Fibroblast of lung (primary cell): ENCODE data around the gene PPP1R16B. TPM values are rescaled to one million over a fixed set of nuclear protein-coding genes. Genes with fewer than 3 reads are reported as not detected.
A peak's percentile ranks its signal among the peaks of the same experiment; 100 is the strongest.

Experiments used
- DNase-seq, 2 donors: peaks; one replicate each; pipeline versions ENCODE4 v3.0.0 to v3.0.0-alpha.2; 2010; ENCODE audit warnings: low read depth in 2 of 2
- H2AFZ ChIP-seq: 2 replicates; pipeline ENCODE4 v1.5.1; 2012; ENCODE audit warnings: low read length, control low read depth, inconsistent platforms
- H3K27ac ChIP-seq: 2 replicates; pipeline ENCODE4 v1.5.1; 2011; ENCODE audit warnings: low read length, control low read depth; ENCODE audit not compliant: insufficient read depth
- H3K27me3 ChIP-seq: 2 replicates; pipeline ENCODE4 v1.5.1; 2011; ENCODE audit warnings: mild to moderate bottlenecking, low read length; ENCODE audit not compliant: control insufficient read depth, insufficient read depth
- H3K36me3 ChIP-seq: 2 replicates; pipeline ENCODE4 v1.5.1; 2011; ENCODE audit warnings: low read length; ENCODE audit not compliant: control insufficient read depth, insufficient read depth
- H3K4me1 ChIP-seq: 2 replicates; pipeline ENCODE4 v1.5.1; 2011; ENCODE audit warnings: low read length; ENCODE audit not compliant: control insufficient read depth, insufficient read depth; ENCODE audit errors: extremely low read depth
- H3K4me2 ChIP-seq: 2 replicates; pipeline ENCODE4 v1.5.1; 2011; ENCODE audit warnings: low read length, control low read depth; ENCODE audit not compliant: insufficient read depth; ENCODE audit errors: extremely low read depth
- H3K4me3 ChIP-seq, 4 experiments: fragments of 200-600 bp in 1 of 4; sonication (generic) in 1 of 4; replicated peaks in 1 of 4; 2 replicates each; pipeline ENCODE4 v1.5.1; 2011 to 2016; ENCODE audit warnings: low read length in 4 of 4, low read depth in 3 of 4, mild to moderate bottlenecking in 3 of 4, control low read depth in 2 of 4, inconsistent platforms in 1 of 4, mixed read lengths in 1 of 4; ENCODE audit not compliant: insufficient read depth in 1 of 4; ENCODE audit errors: control extremely low read depth in 1 of 4
- H3K79me2 ChIP-seq: 2 replicates; pipeline ENCODE4 v1.5.1; 2012; ENCODE audit warnings: mild to moderate bottlenecking, low read length, inconsistent platforms; ENCODE audit not compliant: control insufficient read depth, insufficient read depth
- H3K9ac ChIP-seq: 2 replicates; pipeline ENCODE4 v1.5.1; 2011; ENCODE audit warnings: mild to moderate bottlenecking, low read length, control low read depth; ENCODE audit not compliant: insufficient read depth
- H3K9me3 ChIP-seq: 2 replicates; pipeline ENCODE4 v1.5.1; 2012; ENCODE audit warnings: low read depth, low read length; ENCODE audit not compliant: control insufficient read depth, insufficient read depth
- H4K20me1 ChIP-seq: 2 replicates; pipeline ENCODE4 v1.5.1; 2011; ENCODE audit warnings: low read length; ENCODE audit not compliant: control insufficient read depth, insufficient read depth; ENCODE audit errors: extremely low read depth
- CTCF ChIP-seq, 2 donors: IDR thresholded peaks in 1 of 2; conservative IDR thresholded peaks in 1 of 2; 1 replicate in 1 of 2; 2 replicates in 1 of 2; pipeline ENCODE4 v1.5.1; 2011 to 2012; ENCODE audit warnings: low read length in 2 of 2, control low read depth in 1 of 2, inconsistent platforms in 1 of 2, low read depth in 1 of 2, mild to moderate bottlenecking in 1 of 2
- EZH2 ChIP-seq: IDR thresholded peaks from 2 replicates; pipeline ENCODE4 v1.5.1; 2012; ENCODE audit warnings: low read length, control low read depth, mild to moderate bottlenecking; ENCODE audit errors: missing control alignments
- polyA plus RNA-seq, 2 donors: library from polyadenylated mRNA; depleted of rRNA in 1 of 2; stranded (reverse) in 1 of 2; unstranded in 1 of 2; fragments of >200 nt; gene quantifications; 2 replicates each; pipeline ENCODE4 v1.2.1, GENCODE V29; 2011 to 2012; ENCODE audit warnings: missing spikeins in 1 of 2
- total RNA-seq: library from RNA; depleted of rRNA; stranded (reverse); fragments of >200 nt; gene quantifications from 2 replicates; pipeline ENCODE4 v1.2.1, GENCODE V29; 2014

PPP1R16B gene
- total and polyA plus RNA-seq, 2 donors (not counting 1 experiment from before 2014, with no cell fraction given): under 0.01 TPM; not detected in 1

GRCh38 chr20:38866265-38867061, 61.0 kb downstream of the PPP1R16B start:
- Histone ChIP-seq H3K9ac (no peak overlapping the region), H3K4me2 (no peak overlapping the region), H3K79me2 (no peaks in the 10 kb centered on the region), H3K9me3 (no peaks in the 10 kb centered on the region), H4K20me1 (no peaks in the 10 kb centered on the region), H3K36me3 (no peaks in the 10 kb centered on the region), H3K27ac (no peak overlapping the region), H2AFZ (no peak overlapping the region), H3K27me3 (no peaks in the 10 kb centered on the region), H3K4me3 (no peak overlapping the region), H3K4me1 (no peaks in the 10 kb centered on the region)
- TF ChIP-seq EZH2 (no peak), CTCF (conservative IDR thresholded peaks at IDR 0.05 in 1 of 2, IDR thresholded peaks at IDR 0.05 in 1 of 2; ENCODE audit: low read depth in 1 of 2, low read length in 2 of 2) (no peak)
- DNase-seq: no peak

GRCh38 chr20:38867062-38867359, 61.5 kb downstream of the PPP1R16B start:
- Histone ChIP-seq H3K9me3 (no peaks in the 10 kb centered on the region), H3K27me3 (no peaks in the 10 kb centered on the region), H3K4me3 (no peak overlapping the region), H2AFZ (no peak overlapping the region), H3K79me2 (no peaks in the 10 kb centered on the region), H3K4me1 (no peaks in the 10 kb centered on the region), H4K20me1 (no peaks in the 10 kb centered on the region), H3K36me3 (no peaks in the 10 kb centered on the region), H3K9ac (no peak overlapping the region), H3K27ac (no peak overlapping the region), H3K4me2 (no peak overlapping the region)
- TF ChIP-seq CTCF (conservative IDR thresholded peaks at IDR 0.05 in 1 of 2, IDR thresholded peaks at IDR 0.05 in 1 of 2; ENCODE audit: low read depth in 1 of 2, low read length in 2 of 2): no peak
- TF ChIP-seq EZH2: no peak
- no peak for DNase-seq

GRCh38 chr20:38870733-38871559, 65.4 kb downstream of the PPP1R16B start:
- H3K27me3 ChIP-seq: no peaks in the 10 kb centered on the region
- H3K4me3 ChIP-seq: no peak overlapping the region
- peak in 1 of 2 donors; percentile 6 for DNase-seq
- no peak overlapping the region for H3K27ac ChIP-seq
- no peak overlapping the region for H3K4me2 ChIP-seq
- H3K9me3 ChIP-seq: no peaks in the 10 kb centered on the region
- no peaks in the 10 kb centered on the region for H3K79me2 ChIP-seq
- H3K36me3 ChIP-seq: no peaks in the 10 kb centered on the region
- H3K9ac ChIP-seq: no peak overlapping the region
- TF ChIP-seq CTCF (conservative IDR thresholded peaks at IDR 0.05 in 1 of 2, IDR thresholded peaks at IDR 0.05 in 1 of 2; ENCODE audit: low read depth in 1 of 2, low read length in 2 of 2): no peak
- TF ChIP-seq EZH2: no peak
- no peaks in the 10 kb centered on the region for H4K20me1 ChIP-seq
- H2AFZ ChIP-seq: no peak overlapping the region
- H3K4me1 ChIP-seq: no peaks in the 10 kb centered on the region
